ENCODE data around the gene LSM14B.

LSM14B gene

GRCh38 chr20:62179162-62179504 lies 56.9 kb downstream of the LSM14B start:
- in situ Hi-C loops (cut with HindIII; ENCODE audit: low sequenced_read_pairs): no loop called here
- DNase-seq (ENCODE audit: low read depth, low spot score): no peak

GRCh38 chr20:62181808-62182207 lies 59.5 kb downstream of the LSM14B start:
- peak overlapping the region; percentile 97 for H3K4me3 ChIP-seq (ENCODE audit: low read depth, low read length)
- in situ Hi-C loops (cut with HindIII; ENCODE audit: low sequenced_read_pairs): no loop called here

More at GRCh38 chr20:62179162-62179504, 56.9 kb downstream of the LSM14B start:
- no peak overlapping the region for H3K4me3 ChIP-seq (ENCODE audit: low read depth, low read length)
- TF ChIP-seq CTCF (IDR thresholded peaks at IDR 0.05; ENCODE audit: low read depth, low read length): no peak

GRCh38 chr20:62182469-62183425 lies 60.5 kb downstream of the LSM14B start, which contains the start of gene MTG2:
Gene MTG2 (plus strand): TSS chr20:62183028. CDS start chr20:62193421, 10,393 bp downstream.
- H3K4me3 ChIP-seq (ENCODE audit: low read depth, low read length): peak within 1 kb of the TSS; percentile 97
- in situ Hi-C loops (cut with HindIII; ENCODE audit: low sequenced_read_pairs): no loop called here
- no peak for TF ChIP-seq CTCF (IDR thresholded peaks at IDR 0.05; ENCODE audit: low read depth, low read length)
- peak; percentile 94 for DNase-seq (ENCODE audit: low read depth, low spot score)

More at GRCh38 chr20:62181808-62182207, 59.5 kb downstream of the LSM14B start:
- TF ChIP-seq CTCF (IDR thresholded peaks at IDR 0.05; ENCODE audit: low read depth, low read length): no peak
- DNase-seq (ENCODE audit: low read depth, low spot score): no peak

- peak; percentile 4 for DNase-seq (ENCODE audit: low read depth, low spot score)
Observed at GRCh38 chr20:62183426-62184142, 61.3 kb downstream of the LSM14B start.

More at GRCh38 chr20:62183426-62184142, 61.3 kb downstream of the LSM14B start:
- peak overlapping the region; percentile 97 for H3K4me3 ChIP-seq (ENCODE audit: low read depth, low read length)
- no peak for TF ChIP-seq CTCF (IDR thresholded peaks at IDR 0.05; ENCODE audit: low read depth, low read length)
- in situ Hi-C loops (cut with HindIII; ENCODE audit: low sequenced_read_pairs): no loop called here
